ENCODE measurements around the gene TRAP1.

DNA sequence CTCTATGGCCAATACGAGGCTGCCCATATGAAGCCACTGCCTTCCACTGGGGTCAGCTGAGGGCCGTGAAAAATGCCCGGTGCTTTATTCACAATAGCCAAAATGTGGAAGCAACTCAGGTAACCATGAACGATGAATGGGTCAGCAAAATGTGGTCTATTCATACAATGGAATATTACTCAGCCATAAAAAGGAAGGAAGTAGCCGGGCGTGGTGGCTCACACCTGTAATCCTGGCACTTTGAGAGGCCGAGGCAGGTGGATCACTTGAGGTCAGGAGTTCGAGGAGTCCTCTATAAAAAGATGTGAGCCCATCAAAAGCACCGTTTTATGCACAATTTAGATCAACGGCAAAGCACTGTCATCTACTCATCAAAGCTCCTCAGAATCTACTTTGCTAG, 5.2 kb upstream of the TRAP1 start:
- TF ChIP-seq, protein P1, sequence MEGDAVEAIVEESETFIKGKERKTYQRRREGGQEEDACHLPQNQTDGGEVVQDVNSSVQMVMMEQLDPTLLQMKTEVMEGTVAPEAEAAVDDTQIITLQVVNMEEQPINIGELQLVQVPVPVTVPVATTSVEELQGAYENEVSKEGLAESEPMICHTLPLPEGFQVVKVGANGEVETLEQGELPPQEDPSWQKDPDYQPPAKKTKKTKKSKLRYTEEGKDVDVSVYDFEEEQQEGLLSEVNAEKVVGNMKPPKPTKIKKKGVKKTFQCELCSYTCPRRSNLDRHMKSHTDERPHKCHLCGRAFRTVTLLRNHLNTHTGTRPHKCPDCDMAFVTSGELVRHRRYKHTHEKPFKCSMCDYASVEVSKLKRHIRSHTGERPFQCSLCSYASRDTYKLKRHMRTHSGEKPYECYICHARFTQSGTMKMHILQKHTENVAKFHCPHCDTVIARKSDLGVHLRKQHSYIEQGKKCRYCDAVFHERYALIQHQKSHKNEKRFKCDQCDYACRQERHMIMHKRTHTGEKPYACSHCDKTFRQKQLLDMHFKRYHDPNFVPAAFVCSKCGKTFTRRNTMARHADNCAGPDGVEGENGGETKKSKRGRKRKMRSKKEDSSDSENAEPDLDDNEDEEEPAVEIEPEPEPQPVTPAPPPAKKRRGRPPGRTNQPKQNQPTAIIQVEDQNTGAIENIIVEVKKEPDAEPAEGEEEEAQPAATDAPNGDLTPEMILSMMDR (conservative IDR thresholded peaks at IDR 0.05; ENCODE audit: low read depth, low read length): no peak
- no peak for TF ChIP-seq EZH2 (IDR thresholded peaks at IDR 0.05; ENCODE audit: low read length, unreplicated experiment)
- no peak for TF ChIP-seq EZH2phosphoT487 (IDR thresholded peaks at IDR 0.05; ENCODE audit: borderline replicate concordance, low read length)

All from PC-3 (cell line).